Skeletal muscle satellite cell (primary cell): ENCODE measurements around the gene CYS1.

Source experiments
- H3K27me3 ChIP-seq: 2 replicates; pipeline ENCODE4 v1.7.0; 2013; ENCODE audit warnings: low read length; ENCODE audit not compliant: control insufficient read depth, insufficient read depth
- H3K36me3 ChIP-seq: 2 replicates; pipeline ENCODE4 v1.7.0; 2013; ENCODE audit warnings: mild to moderate bottlenecking, control low read depth, low read length; ENCODE audit not compliant: insufficient read depth
- H3K4me1 ChIP-seq: 2 replicates; pipeline ENCODE4 v1.7.0; 2013; ENCODE audit warnings: low read length; ENCODE audit not compliant: control insufficient read depth, insufficient read depth
- H3K4me2 ChIP-seq: 2 replicates; pipeline ENCODE4 v1.7.0; 2013; ENCODE audit warnings: mild to moderate bottlenecking, low read length
- H3K4me3 ChIP-seq: 2 replicates; pipeline ENCODE4 v1.7.0; 2013; ENCODE audit warnings: low read length
- H3K9ac ChIP-seq: 2 replicates; pipeline ENCODE4 v1.7.0; 2013; ENCODE audit warnings: mild to moderate bottlenecking, low read depth, low read length, moderate library complexity
- H3K9me3 ChIP-seq: replicated peaks from 2 replicates; pipeline ENCODE4 v1.7.0; 2013; ENCODE audit warnings: mild to moderate bottlenecking, control low read depth, low read length

The CYS1 gene

GRCh38 chr2:10078001-10078400 lies 2.2 kb downstream of the CYS1 start:
- H3K9ac ChIP-seq = no peak overlapping the region
- peaks cover 69% of the 10 kb centered on the region for H3K27me3 ChIP-seq
- H3K4me1 ChIP-seq = peaks cover 8% of the 10 kb centered on the region
- H3K36me3 ChIP-seq = no peaks in the 10 kb centered on the region
- no peak overlapping the region for H3K4me3 ChIP-seq
- no peaks in the 10 kb centered on the region for H3K9me3 ChIP-seq
- no peak overlapping the region for H3K4me2 ChIP-seq

GRCh38 chr2:10076988-10077527 lies 3.2 kb downstream of the CYS1 start:
- Histone ChIP-seq H3K9ac (no peak overlapping the region), H3K4me3 (no peak overlapping the region), H3K36me3 (no peaks in the 10 kb centered on the region), H3K9me3 (no peaks in the 10 kb centered on the region), H3K4me1 (peaks cover 8% of the 10 kb centered on the region), H3K4me2 (no peak overlapping the region), H3K27me3 (peaks cover 63% of the 10 kb centered on the region)

GRCh38 chr2:10076511-10076910 lies 3.7 kb downstream of the CYS1 start:
- peaks cover 62% of the 10 kb centered on the region for H3K27me3 ChIP-seq

GRCh38 chr2:10075571-10076209 lies 4.5 kb downstream of the CYS1 start:
- Histone ChIP-seq H3K4me3 (no peak overlapping the region), H3K9me3 (no peaks in the 10 kb centered on the region), H3K9ac (no peak overlapping the region), H3K4me1 (peaks cover 8% of the 10 kb centered on the region), H3K4me2 (no peak overlapping the region), H3K27me3 (peaks cover 55% of the 10 kb centered on the region), H3K36me3 (no peaks in the 10 kb centered on the region)

More at GRCh38 chr2:10076511-10076910, 3.7 kb downstream of the CYS1 start:
- no peak overlapping the region for H3K9ac ChIP-seq
- H3K36me3 ChIP-seq = no peaks in the 10 kb centered on the region
- no peak overlapping the region for H3K4me3 ChIP-seq
- H3K4me2 ChIP-seq = no peak overlapping the region
- peaks cover 8% of the 10 kb centered on the region for H3K4me1 ChIP-seq
- H3K9me3 ChIP-seq = no peaks in the 10 kb centered on the region

GRCh38 chr2:10075101-10075500 lies 5.1 kb downstream of the CYS1 start:
- Histone ChIP-seq H3K4me1 (peaks cover 8% of the 10 kb centered on the region), H3K27me3 (peaks cover 53% of the 10 kb centered on the region), H3K4me3 (no peak overlapping the region), H3K4me2 (no peak overlapping the region), H3K9me3 (no peaks in the 10 kb centered on the region), H3K9ac (no peak overlapping the region), H3K36me3 (no peaks in the 10 kb centered on the region)

GRCh38 chr2:10073706-10074105 lies 6.5 kb downstream of the CYS1 start:
- H3K4me2 ChIP-seq = no peak overlapping the region
- peaks cover 53% of the 10 kb centered on the region for H3K27me3 ChIP-seq
- H3K36me3 ChIP-seq = no peaks in the 10 kb centered on the region
- H3K4me1 ChIP-seq = no peaks in the 10 kb centered on the region
- no peak overlapping the region for H3K9ac ChIP-seq
- no peak overlapping the region for H3K4me3 ChIP-seq
- no peaks in the 10 kb centered on the region for H3K9me3 ChIP-seq

GRCh38 chr2:10072656-10073480 lies 7.3 kb downstream of the CYS1 start:
- Histone ChIP-seq H3K9ac (no peak overlapping the region), H3K4me3 (no peak overlapping the region), H3K9me3 (no peaks in the 10 kb centered on the region), H3K27me3 (peaks cover 45% of the 10 kb centered on the region), H3K4me2 (peak overlapping the region; percentile 33), H3K36me3 (no peaks in the 10 kb centered on the region), H3K4me1 (no peaks in the 10 kb centered on the region)

- no peaks in the 10 kb centered on the region for H3K4me1 ChIP-seq
- H3K4me3 ChIP-seq = no peak overlapping the region
- H3K27me3 ChIP-seq = peaks cover 34% of the 10 kb centered on the region
- H3K9ac ChIP-seq = no peak overlapping the region
- H3K4me2 ChIP-seq = no peak overlapping the region
- no peaks in the 10 kb centered on the region for H3K9me3 ChIP-seq
- H3K36me3 ChIP-seq = no peaks in the 10 kb centered on the region
Measured at GRCh38 chr2:10071595-10071994, 8.6 kb downstream of the CYS1 start.

GRCh38 chr2:10071176-10071575 lies 9.0 kb downstream of the CYS1 start:
- no peaks in the 10 kb centered on the region for H3K9me3 ChIP-seq
- no peak overlapping the region for H3K4me2 ChIP-seq
- no peak overlapping the region for H3K4me3 ChIP-seq
- H3K36me3 ChIP-seq = no peaks in the 10 kb centered on the region
- H3K9ac ChIP-seq = no peak overlapping the region
- H3K27me3 ChIP-seq = peaks cover 34% of the 10 kb centered on the region
- no peaks in the 10 kb centered on the region for H3K4me1 ChIP-seq

GRCh38 chr2:10067881-10068280 lies 12.3 kb downstream of the CYS1 start:
- Histone ChIP-seq H3K9me3 (no peaks in the 10 kb centered on the region), H3K4me1 (no peaks in the 10 kb centered on the region), H3K4me3 (no peak overlapping the region), H3K4me2 (no peak overlapping the region), H3K9ac (no peak overlapping the region), H3K27me3 (peaks cover 16% of the 10 kb centered on the region), H3K36me3 (no peaks in the 10 kb centered on the region)

- Histone ChIP-seq H3K9ac (no peak overlapping the region), H3K4me2 (no peak overlapping the region), H3K4me3 (no peak overlapping the region), H3K9me3 (no peaks in the 10 kb centered on the region), H3K27me3 (peaks cover 16% of the 10 kb centered on the region), H3K4me1 (no peaks in the 10 kb centered on the region), H3K36me3 (no peaks in the 10 kb centered on the region)
Measured at GRCh38 chr2:10067330-10067729, 12.9 kb downstream of the CYS1 start.

- Histone ChIP-seq H3K4me3 (no peak overlapping the region), H3K9ac (no peak overlapping the region), H3K27me3 (peaks cover 20% of the 10 kb centered on the region), H3K36me3 (no peaks in the 10 kb centered on the region), H3K9me3 (no peaks in the 10 kb centered on the region), H3K4me2 (no peak overlapping the region), H3K4me1 (no peaks in the 10 kb centered on the region)
Measured at GRCh38 chr2:10065773-10066055, 14.5 kb downstream of the CYS1 start.
